ENCODE measurements around the gene GPR34. TPM values are rescaled to one million over a fixed set of nuclear protein-coding genes. Genes with fewer than 3 reads are reported as not detected.

Gene GPR34
- total and polyA plus RNA-seq, 2 donors (not counting 1 experiment from before 2014, with no cell fraction given) = 0.21 TPM; not detected in 1

DNA sequence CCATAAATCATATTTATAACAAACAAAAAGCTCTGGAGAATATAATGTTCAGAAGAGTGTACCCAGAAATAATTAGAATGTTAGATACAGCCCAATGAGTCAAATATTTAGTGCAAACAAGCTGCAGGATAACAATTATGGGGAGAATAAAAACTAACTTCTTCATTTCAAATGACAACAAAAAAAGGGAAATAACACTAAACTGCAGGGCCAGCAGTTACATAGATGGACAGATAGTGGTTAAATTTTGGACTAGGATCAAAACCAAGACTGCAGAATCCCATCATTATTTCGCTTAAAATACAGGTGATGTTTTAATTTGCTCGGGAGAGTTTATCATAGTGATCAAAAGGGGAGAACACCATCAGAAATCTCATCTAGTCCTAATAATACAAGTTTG, 617 bp upstream of the GPR34 start:
- Histone ChIP-seq H3K27ac (ENCODE audit: low read length in 2 of 2) (no peak overlapping the region), H3K27me3 (replicated peaks in 1 of 4; ENCODE audit: control extremely low read depth in 1 of 4, control insufficient read depth in 3 of 4, insufficient read depth in 4 of 4, low read length in 3 of 4) (no peaks in the 10 kb centered on the region), H3K4me3 (ENCODE audit: control extremely low read depth in 1 of 5, extremely low read depth in 1 of 5, insufficient read depth in 1 of 5, low read depth in 2 of 5, low read length in 4 of 5) (no peak overlapping the region), H3K4me1 (ENCODE audit: control insufficient read depth in 2 of 2, insufficient read depth in 2 of 2, low read length in 2 of 2) (peaks cover 34 to 40% of the 10 kb centered on the region in 2 donors), H4K20me1 (ENCODE audit: control insufficient read depth, insufficient read depth, low read length, poor library complexity, severe bottlenecking) (no peaks in the 10 kb centered on the region), H3K79me2 (ENCODE audit: control insufficient read depth, insufficient read depth, low read length) (no peaks in the 10 kb centered on the region), H3K36me3 (replicated peaks in 1 of 2; ENCODE audit: control extremely low read depth in 1 of 2, control insufficient read depth in 1 of 2, extremely low read depth in 1 of 2, insufficient read depth in 2 of 2, low read length in 1 of 2) (no peaks in the 10 kb centered on the region), H2AFZ (ENCODE audit: insufficient read depth, low read depth, low read length, poor library complexity, severe bottlenecking) (no peak overlapping the region), H3K4me2 (replicated peaks; ENCODE audit: low read depth, low read length, poor library complexity, severe bottlenecking) (no peak overlapping the region), H3K9ac (ENCODE audit: low read length) (no peak overlapping the region), H3K9me3 (ENCODE audit: control extremely low read depth in 1 of 3, control insufficient read depth in 2 of 3, insufficient read depth in 1 of 3, low read length in 2 of 3) (no peaks in the 10 kb centered on the region)
- ChIA-PET POLR2A (no interaction called here), CTCF (interaction anchor here (0.7 to 0.9 kb wide), 2 partner anchors 32 to 72 kb away, joined by 3 read pairs; no protein-coding TSS in a partner anchor)
- H3K9me3 Mint-ChIP-seq (ENCODE audit: insufficient read depth) = no peaks in the 10 kb centered on the region
- peaks cover 47% of the 10 kb centered on the region for H3K4me1 Mint-ChIP-seq
- no peak overlapping the region for H3K4me3 Mint-ChIP-seq
- TF ChIP-seq, protein P1, sequence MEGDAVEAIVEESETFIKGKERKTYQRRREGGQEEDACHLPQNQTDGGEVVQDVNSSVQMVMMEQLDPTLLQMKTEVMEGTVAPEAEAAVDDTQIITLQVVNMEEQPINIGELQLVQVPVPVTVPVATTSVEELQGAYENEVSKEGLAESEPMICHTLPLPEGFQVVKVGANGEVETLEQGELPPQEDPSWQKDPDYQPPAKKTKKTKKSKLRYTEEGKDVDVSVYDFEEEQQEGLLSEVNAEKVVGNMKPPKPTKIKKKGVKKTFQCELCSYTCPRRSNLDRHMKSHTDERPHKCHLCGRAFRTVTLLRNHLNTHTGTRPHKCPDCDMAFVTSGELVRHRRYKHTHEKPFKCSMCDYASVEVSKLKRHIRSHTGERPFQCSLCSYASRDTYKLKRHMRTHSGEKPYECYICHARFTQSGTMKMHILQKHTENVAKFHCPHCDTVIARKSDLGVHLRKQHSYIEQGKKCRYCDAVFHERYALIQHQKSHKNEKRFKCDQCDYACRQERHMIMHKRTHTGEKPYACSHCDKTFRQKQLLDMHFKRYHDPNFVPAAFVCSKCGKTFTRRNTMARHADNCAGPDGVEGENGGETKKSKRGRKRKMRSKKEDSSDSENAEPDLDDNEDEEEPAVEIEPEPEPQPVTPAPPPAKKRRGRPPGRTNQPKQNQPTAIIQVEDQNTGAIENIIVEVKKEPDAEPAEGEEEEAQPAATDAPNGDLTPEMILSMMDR (IDR thresholded peaks at IDR 0.05) = no peak
- no peak for DNase-seq
- no peak overlapping the region for H3K27ac Mint-ChIP-seq
- WGBS (ENCODE audit: insufficient coverage) = no CpG with 5 or more reads among the region's 2 CpGs
- H3K27me3 Mint-ChIP-seq = no peaks in the 10 kb centered on the region
- no peak for ATAC-seq (ENCODE audit: low read depth)
- intact Hi-C loops (cut with micrococcal nuclease) = no loop called here

DNA sequence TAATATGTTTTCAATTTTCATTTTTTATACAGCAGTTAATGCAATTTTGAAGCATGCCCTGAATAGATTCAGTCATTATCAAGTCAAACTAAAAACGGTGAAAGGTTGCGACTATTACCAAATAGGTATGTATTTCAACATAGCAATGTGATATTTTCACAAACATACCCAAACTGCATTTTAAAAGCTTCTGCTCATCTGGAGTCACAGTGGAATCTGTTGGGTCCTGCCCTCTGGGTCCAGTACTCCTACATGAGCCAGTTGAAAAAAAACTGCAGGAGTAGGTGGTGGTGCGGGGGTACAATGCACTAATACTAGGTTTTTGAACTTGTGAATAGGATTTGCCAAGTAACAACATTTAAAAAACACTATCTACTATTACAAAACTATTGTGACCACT, 938 bp downstream of the GPR34 start:
- ATAC-seq (ENCODE audit: low read depth) (no peak), DNase-seq (no peak)
- Histone ChIP-seq H3K27ac (ENCODE audit: low read length in 2 of 2) (no peak overlapping the region), H3K36me3 (replicated peaks in 1 of 2; ENCODE audit: control extremely low read depth in 1 of 2, control insufficient read depth in 1 of 2, extremely low read depth in 1 of 2, insufficient read depth in 2 of 2, low read length in 1 of 2) (no peaks in the 10 kb centered on the region), H3K9me3 (ENCODE audit: control extremely low read depth in 1 of 3, control insufficient read depth in 2 of 3, insufficient read depth in 1 of 3, low read length in 2 of 3) (no peaks in the 10 kb centered on the region), H3K4me2 (replicated peaks; ENCODE audit: low read depth, low read length, poor library complexity, severe bottlenecking) (no peak overlapping the region), H3K4me1 (ENCODE audit: control insufficient read depth in 2 of 2, insufficient read depth in 2 of 2, low read length in 2 of 2) (peaks cover 34 to 40% of the 10 kb centered on the region in 2 donors), H3K79me2 (ENCODE audit: control insufficient read depth, insufficient read depth, low read length) (no peaks in the 10 kb centered on the region), H3K9ac (ENCODE audit: low read length) (no peak overlapping the region), H2AFZ (ENCODE audit: insufficient read depth, low read depth, low read length, poor library complexity, severe bottlenecking) (no peak overlapping the region), H3K27me3 (replicated peaks in 1 of 4; ENCODE audit: control extremely low read depth in 1 of 4, control insufficient read depth in 3 of 4, insufficient read depth in 4 of 4, low read length in 3 of 4) (no peaks in the 10 kb centered on the region), H3K4me3 (ENCODE audit: control extremely low read depth in 1 of 5, extremely low read depth in 1 of 5, insufficient read depth in 1 of 5, low read depth in 2 of 5, low read length in 4 of 5) (no peak overlapping the region), H4K20me1 (ENCODE audit: control insufficient read depth, insufficient read depth, low read length, poor library complexity, severe bottlenecking) (no peaks in the 10 kb centered on the region)
- H3K4me3 Mint-ChIP-seq = no peak overlapping the region
- TF ChIP-seq EZH2 (IDR thresholded peaks at IDR 0.05; ENCODE audit: borderline replicate concordance, insufficient read depth, low read depth, low read length, poor library complexity, severe bottlenecking) = no peak
- TF ChIP-seq, protein P1 (IDR thresholded peaks at IDR 0.05) = no peak
- no peak overlapping the region for H3K27ac Mint-ChIP-seq
- peaks cover 52% of the 10 kb centered on the region for H3K4me1 Mint-ChIP-seq
- H3K9me3 Mint-ChIP-seq (ENCODE audit: insufficient read depth) = no peaks in the 10 kb centered on the region
- ChIA-PET POLR2A (no interaction called here), CTCF (no interaction called here)
- no peaks in the 10 kb centered on the region for H3K27me3 Mint-ChIP-seq
- intact Hi-C loops (cut with micrococcal nuclease) = no loop called here
- no CpG with 5 or more reads among the region's 3 CpGs for WGBS (ENCODE audit: insufficient coverage)

All from B cell (primary cell).